HEK293 (cell line): Measurements from ENCODE around the gene CCL2.

Experiments
- BCL11A ChIP-seq: fragments of 450-650 bp; formaldehyde crosslinking; IDR thresholded peaks from 2 replicates; pipeline ENCODE4 v1.5.1; 2016; ENCODE audit warnings: low read depth, missing biosample characterization, missing genetic modification characterization
- BCL6B ChIP-seq: fragments of 450-650 bp; formaldehyde crosslinking; IDR thresholded peaks from 2 replicates; pipeline ENCODE4 v1.5.1; 2017; ENCODE audit warnings: missing biosample characterization, missing genetic modification characterization
- CTCF ChIP-seq: fragments of 450-650 bp; formaldehyde crosslinking; IDR thresholded peaks from 2 replicates; pipeline ENCODE4 v1.5.1; 2016; ENCODE audit warnings: missing biosample characterization, missing genetic modification characterization
- PBX3 ChIP-seq: sonication (generic); formaldehyde crosslinking; IDR thresholded peaks from 2 replicates; pipeline ENCODE4 v1.8.1; 2022; ENCODE audit warnings: mild to moderate bottlenecking, moderate library complexity, missing genetic modification reagents
- PRDM10 ChIP-seq: fragments of 450-650 bp; formaldehyde crosslinking; IDR thresholded peaks from 2 replicates; pipeline ENCODE4 v1.5.1; 2016; ENCODE audit warnings: missing biosample characterization, missing genetic modification characterization
- ZNF175 ChIP-seq: fragments of 450-650 bp; formaldehyde crosslinking; IDR thresholded peaks from 2 replicates; pipeline ENCODE4 v1.5.1; 2016; ENCODE audit warnings: missing biosample characterization, missing genetic modification characterization
- ZNF558 ChIP-seq: fragments of 450-650 bp; formaldehyde crosslinking; IDR thresholded peaks from 2 replicates; pipeline ENCODE4 v1.5.1; 2016; ENCODE audit warnings: missing biosample characterization, missing genetic modification characterization

GRCh38 chr17:34275881-34276280 lies 20.8 kb downstream of the CCL2 start:
- TF ChIP-seq BCL6B (no peak), ZNF175 (no peak), PBX3 (CRISPR knock-in tag) (no peak), CTCF (tag by site-specific recombination) (no peak), ZNF558 (tag by site-specific recombination) (no peak), PRDM10 (tag by site-specific recombination) (no peak), BCL11A (tag by site-specific recombination) (no peak)
